Mesendoderm (in vitro differentiated cells): ENCODE results near the gene CITED1.

Experiments
- DNase-seq: peaks from one replicate; pipeline ENCODE4 v3.0.0; 2013
- H2AK5ac ChIP-seq: 2 replicates; pipeline ENCODE4 v1.6.1; 2013; ENCODE audit warnings: low read length, inconsistent platforms
- H2BK120ac ChIP-seq: 2 replicates; pipeline ENCODE4 v1.6.1; 2013; ENCODE audit warnings: low read depth, mild to moderate bottlenecking, low read length, moderate library complexity, mixed read lengths
- H2BK15ac ChIP-seq: replicated peaks from 2 replicates; pipeline ENCODE4 v1.6.1; 2013; ENCODE audit warnings: low read depth, mild to moderate bottlenecking, moderate library complexity
- H2BK5ac ChIP-seq: 2 replicates; pipeline ENCODE4 v1.6.1; 2013; ENCODE audit warnings: low read length, inconsistent platforms
- H3K18ac ChIP-seq: 2 replicates; pipeline ENCODE4 v1.6.1; 2013; ENCODE audit warnings: mild to moderate bottlenecking, low read length, mixed read lengths
- H3K23ac ChIP-seq: one replicate; pipeline ENCODE4 v1.6.1; 2013; ENCODE audit warnings: low read length
- H3K27ac ChIP-seq: 2 replicates; pipeline ENCODE4 v1.5.1; 2013; ENCODE audit warnings: low read depth, mild to moderate bottlenecking, inconsistent platforms, low read length, moderate library complexity
- H3K27me3 ChIP-seq: 2 replicates; pipeline ENCODE4 v1.6.1; 2013; ENCODE audit warnings: low read length, control low read depth, mild to moderate bottlenecking, inconsistent platforms; ENCODE audit not compliant: insufficient read depth, poor library complexity
- H3K36me3 ChIP-seq: 2 replicates; pipeline ENCODE4 v1.6.1; 2013; ENCODE audit warnings: low read length, inconsistent platforms; ENCODE audit not compliant: control insufficient read depth, insufficient read depth
- H3K4ac ChIP-seq: one replicate; pipeline ENCODE4 v1.6.1; 2013; ENCODE audit warnings: low read depth, mild to moderate bottlenecking, low read length, moderate library complexity
- H3K4me1 ChIP-seq: 2 replicates; pipeline ENCODE4 v1.6.1; 2013; ENCODE audit warnings: low read depth, low read length, inconsistent platforms; ENCODE audit not compliant: control insufficient read depth
- H3K4me2 ChIP-seq: 2 replicates; pipeline ENCODE4 v1.6.1; 2013; ENCODE audit warnings: low read length
- H3K4me3 ChIP-seq: 2 replicates; pipeline ENCODE4 v1.5.1; 2013; ENCODE audit warnings: mild to moderate bottlenecking, low read length
- H3K56ac ChIP-seq: one replicate; pipeline ENCODE4 v1.6.1; 2013; ENCODE audit warnings: low read length
- H3K79me1 ChIP-seq: 2 replicates; pipeline ENCODE4 v1.6.1; 2013; ENCODE audit warnings: low read length, inconsistent platforms
- H3K79me2 ChIP-seq: 2 replicates; pipeline ENCODE4 v1.6.1; 2013; ENCODE audit warnings: mild to moderate bottlenecking, low read length; ENCODE audit not compliant: control insufficient read depth, insufficient read depth
- H3K9ac ChIP-seq: 2 replicates; pipeline ENCODE4 v1.6.1; 2013; ENCODE audit warnings: low read length, inconsistent platforms
- H4K5ac ChIP-seq: one replicate; pipeline ENCODE4 v1.6.1; 2013; ENCODE audit warnings: low read length
- H4K8ac ChIP-seq: one replicate; pipeline ENCODE4 v1.6.1; 2013; ENCODE audit warnings: low read depth, mild to moderate bottlenecking, control low read depth, low read length, moderate library complexity
- WGBS: extraction: QIAGEN DNeasy Blood & Tissue Kit; methylation state at CpG from one replicate; pipeline ENCODE4 v1.1.7; 2013; ENCODE audit warnings: low lambda C conversion rate, missing lambda C conversion rate; ENCODE audit not compliant: insufficient coverage; ENCODE audit errors: extremely low coverage; 5-methylcytosine and 5-hydroxymethylcytosine counted together

Gene CITED1

DNA sequence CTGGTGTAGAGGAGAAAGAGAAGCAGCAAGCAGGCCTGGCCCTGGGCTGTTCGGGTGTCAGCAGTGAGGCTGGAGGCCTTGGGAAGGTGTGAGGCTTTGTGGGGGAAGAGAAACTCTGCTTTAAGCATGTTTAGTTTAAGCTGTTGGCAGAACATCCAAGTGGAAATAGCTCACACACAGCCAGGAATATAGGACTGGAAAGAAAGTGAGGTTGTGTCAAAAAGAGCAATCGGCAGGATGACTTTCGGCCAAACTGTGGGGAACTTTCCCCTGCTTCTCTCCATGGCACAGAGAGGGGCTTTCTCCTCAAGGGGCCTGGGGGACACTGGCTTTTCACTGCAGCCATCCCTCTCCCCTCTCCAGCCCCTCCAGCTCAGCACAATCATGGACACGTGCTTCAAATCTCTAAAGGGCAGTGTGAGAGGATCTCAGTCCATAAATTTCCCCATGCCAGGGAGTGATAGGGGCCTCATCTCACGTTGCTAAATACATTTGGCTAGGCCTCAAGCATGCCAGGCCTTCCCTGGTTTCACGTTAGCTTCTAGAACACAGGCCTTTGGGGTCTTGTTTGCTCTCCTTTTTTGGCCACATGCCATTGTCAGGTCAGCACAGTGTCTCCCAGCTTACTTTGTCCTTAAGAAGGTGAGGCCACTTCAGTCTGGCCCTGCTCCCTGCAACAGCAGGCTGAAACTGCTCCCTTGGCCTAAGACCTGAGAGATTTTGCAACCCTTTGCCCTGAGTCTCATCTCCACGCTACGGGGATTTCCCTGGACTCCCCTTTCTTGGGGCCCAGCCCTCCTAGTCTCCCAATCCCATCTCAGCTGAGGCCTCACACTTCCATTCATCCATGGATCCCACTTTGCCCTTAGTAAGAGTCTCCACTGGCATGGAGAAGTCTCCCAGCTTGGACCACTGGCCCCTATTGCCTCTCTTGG, 8.3 kb upstream of the CITED1 start:
- no peak overlapping the region for H4K8ac ChIP-seq
- H3K4me2 ChIP-seq: no peak overlapping the region
- H3K27ac ChIP-seq: no peak overlapping the region
- H2BK5ac ChIP-seq: no peak overlapping the region
- H2BK15ac ChIP-seq: no peak overlapping the region
- H2BK120ac ChIP-seq: no peak overlapping the region
- no peaks in the 10 kb centered on the region for H3K27me3 ChIP-seq
- no CpG with 5 or more reads among the region's 8 CpGs for WGBS
- no peak overlapping the region for H3K23ac ChIP-seq
- no peak overlapping the region for H4K5ac ChIP-seq
- H2AK5ac ChIP-seq: no peak overlapping the region
- no peak overlapping the region for H3K18ac ChIP-seq
- H3K36me3 ChIP-seq: no peaks in the 10 kb centered on the region
- no peak overlapping the region for H3K4ac ChIP-seq
- no peak overlapping the region for H3K4me3 ChIP-seq
- no peak for DNase-seq
- no peaks in the 10 kb centered on the region for H3K79me1 ChIP-seq
- H3K79me2 ChIP-seq: no peaks in the 10 kb centered on the region
- H3K4me1 ChIP-seq: no peaks in the 10 kb centered on the region
- H3K9ac ChIP-seq: no peak overlapping the region
- no peak overlapping the region for H3K56ac ChIP-seq

DNA sequence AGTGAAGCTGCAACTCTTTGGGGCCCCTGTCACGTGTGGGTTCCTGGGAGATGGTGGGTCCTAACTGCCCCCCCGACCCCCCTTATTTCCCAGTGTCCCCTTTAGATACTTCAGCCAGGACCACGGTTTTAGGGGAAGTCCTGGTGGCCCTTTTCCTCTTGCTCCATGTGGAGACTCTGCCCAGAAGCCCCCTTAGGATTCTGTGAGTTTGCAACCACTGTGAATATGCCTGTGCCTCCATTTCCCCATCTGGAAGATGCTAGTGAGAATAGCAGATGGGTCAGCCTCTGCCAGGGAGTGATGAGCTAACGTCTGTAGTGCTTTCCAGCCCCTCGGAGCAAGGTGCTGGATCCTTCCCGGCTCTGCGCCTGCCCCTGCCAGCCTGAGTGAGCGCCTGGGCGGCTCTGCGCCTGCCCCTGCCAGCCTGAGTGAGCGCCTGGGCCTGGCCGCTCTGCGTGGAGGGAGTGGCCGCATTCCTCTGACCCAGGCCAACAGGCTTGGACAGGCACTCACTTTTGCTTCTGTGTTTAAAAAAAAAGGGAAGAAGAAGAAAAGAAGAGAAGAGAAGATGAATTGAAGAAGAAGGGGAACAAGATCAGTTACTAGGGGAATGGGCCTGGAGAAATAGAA, 6.7 kb upstream of the CITED1 start:
- H3K56ac ChIP-seq: no peak overlapping the region
- no peak overlapping the region for H2BK5ac ChIP-seq
- H3K79me2 ChIP-seq: no peaks in the 10 kb centered on the region
- no CpG with 5 or more reads among the region's 14 CpGs for WGBS
- no peak overlapping the region for H3K4me3 ChIP-seq
- H3K79me1 ChIP-seq: no peaks in the 10 kb centered on the region
- H3K4me2 ChIP-seq: no peak overlapping the region
- H2BK15ac ChIP-seq: no peak overlapping the region
- H3K23ac ChIP-seq: no peak overlapping the region
- no peak overlapping the region for H2BK120ac ChIP-seq
- H3K36me3 ChIP-seq: no peaks in the 10 kb centered on the region
- no peak overlapping the region for H3K4ac ChIP-seq
- no peak for DNase-seq
- no peak overlapping the region for H3K18ac ChIP-seq
- peaks cover 6% of the 10 kb centered on the region for H3K27me3 ChIP-seq
- H3K4me1 ChIP-seq: no peaks in the 10 kb centered on the region
- H3K27ac ChIP-seq: no peak overlapping the region
- no peak overlapping the region for H3K9ac ChIP-seq
- H2AK5ac ChIP-seq: no peak overlapping the region
- no peak overlapping the region for H4K8ac ChIP-seq
- no peak overlapping the region for H4K5ac ChIP-seq

- Histone ChIP-seq H3K18ac (no peak overlapping the region), H3K27ac (no peak overlapping the region), H3K27me3 (peaks cover 17% of the 10 kb centered on the region), H3K4me1 (no peaks in the 10 kb centered on the region), H2BK120ac (no peak overlapping the region), H4K8ac (no peak overlapping the region), H3K4me2 (peak overlapping the region; percentile 80), H3K9ac (peak overlapping the region; percentile 44), H3K23ac (no peak overlapping the region), H3K36me3 (no peaks in the 10 kb centered on the region), H3K56ac (peak overlapping the region; percentile 42), H3K4me3 (no peak overlapping the region), H4K5ac (no peak overlapping the region), H2BK15ac (no peak overlapping the region), H3K4ac (no peak overlapping the region), H3K79me1 (no peaks in the 10 kb centered on the region), H2BK5ac (no peak overlapping the region), H2AK5ac (no peak overlapping the region), H3K79me2 (no peaks in the 10 kb centered on the region)
- peak; percentile 58 for DNase-seq
- WGBS: no CpG with 5 or more reads among the region's 15 CpGs
Measured at GRCh38 chrX:72309297-72310071, 3.8 kb upstream of the CITED1 start.

- no peak overlapping the region for H3K4ac ChIP-seq
- H3K18ac ChIP-seq: no peak overlapping the region
- H4K8ac ChIP-seq: no peak overlapping the region
- H2BK15ac ChIP-seq: no peak overlapping the region
- peak overlapping the region; percentile 42 for H3K56ac ChIP-seq
- no peaks in the 10 kb centered on the region for H3K4me1 ChIP-seq
- no peak overlapping the region for H4K5ac ChIP-seq
- H3K27me3 ChIP-seq: peaks cover 22% of the 10 kb centered on the region
- H3K4me3 ChIP-seq: no peak overlapping the region
- H3K9ac ChIP-seq: peak overlapping the region; percentile 44
- DNase-seq: peak; percentile 88
- H3K23ac ChIP-seq: no peak overlapping the region
- H3K4me2 ChIP-seq: peak overlapping the region; percentile 80
- no peaks in the 10 kb centered on the region for H3K79me1 ChIP-seq
- H3K36me3 ChIP-seq: no peaks in the 10 kb centered on the region
- H2BK120ac ChIP-seq: no peak overlapping the region
- H2BK5ac ChIP-seq: no peak overlapping the region
- no peak overlapping the region for H2AK5ac ChIP-seq
- H3K27ac ChIP-seq: no peak overlapping the region
- no CpG with 5 or more reads among the region's 24 CpGs for WGBS
- no peaks in the 10 kb centered on the region for H3K79me2 ChIP-seq
Measured at GRCh38 chrX:72308566-72309296, 3.0 kb upstream of the CITED1 start.

GRCh38 chrX:72308209-72308565, 2.5 kb upstream of the CITED1 start:
- no peak overlapping the region for H3K4me3 ChIP-seq
- no peak overlapping the region for H3K18ac ChIP-seq
- H3K4me2 ChIP-seq: no peak overlapping the region
- no peak overlapping the region for H3K4ac ChIP-seq
- H2AK5ac ChIP-seq: no peak overlapping the region
- no peaks in the 10 kb centered on the region for H3K36me3 ChIP-seq
- no peak overlapping the region for H4K8ac ChIP-seq
- H3K27ac ChIP-seq: no peak overlapping the region
- H3K4me1 ChIP-seq: no peaks in the 10 kb centered on the region
- WGBS: no CpG with 5 or more reads among the region's 11 CpGs
- no peak for DNase-seq
- H2BK120ac ChIP-seq: no peak overlapping the region
- peaks cover 27% of the 10 kb centered on the region for H3K27me3 ChIP-seq
- H3K56ac ChIP-seq: no peak overlapping the region
- H3K79me2 ChIP-seq: no peaks in the 10 kb centered on the region
- no peak overlapping the region for H2BK15ac ChIP-seq
- no peak overlapping the region for H3K23ac ChIP-seq
- no peak overlapping the region for H3K9ac ChIP-seq
- H4K5ac ChIP-seq: no peak overlapping the region
- H2BK5ac ChIP-seq: no peak overlapping the region
- no peaks in the 10 kb centered on the region for H3K79me1 ChIP-seq
